ENCODE results near the gene CAPN15.

- TF ChIP-seq, protein P1, sequence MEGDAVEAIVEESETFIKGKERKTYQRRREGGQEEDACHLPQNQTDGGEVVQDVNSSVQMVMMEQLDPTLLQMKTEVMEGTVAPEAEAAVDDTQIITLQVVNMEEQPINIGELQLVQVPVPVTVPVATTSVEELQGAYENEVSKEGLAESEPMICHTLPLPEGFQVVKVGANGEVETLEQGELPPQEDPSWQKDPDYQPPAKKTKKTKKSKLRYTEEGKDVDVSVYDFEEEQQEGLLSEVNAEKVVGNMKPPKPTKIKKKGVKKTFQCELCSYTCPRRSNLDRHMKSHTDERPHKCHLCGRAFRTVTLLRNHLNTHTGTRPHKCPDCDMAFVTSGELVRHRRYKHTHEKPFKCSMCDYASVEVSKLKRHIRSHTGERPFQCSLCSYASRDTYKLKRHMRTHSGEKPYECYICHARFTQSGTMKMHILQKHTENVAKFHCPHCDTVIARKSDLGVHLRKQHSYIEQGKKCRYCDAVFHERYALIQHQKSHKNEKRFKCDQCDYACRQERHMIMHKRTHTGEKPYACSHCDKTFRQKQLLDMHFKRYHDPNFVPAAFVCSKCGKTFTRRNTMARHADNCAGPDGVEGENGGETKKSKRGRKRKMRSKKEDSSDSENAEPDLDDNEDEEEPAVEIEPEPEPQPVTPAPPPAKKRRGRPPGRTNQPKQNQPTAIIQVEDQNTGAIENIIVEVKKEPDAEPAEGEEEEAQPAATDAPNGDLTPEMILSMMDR (IDR thresholded peaks at IDR 0.05; ENCODE audit: low read depth, low read length), result no peak
- no peak for TF ChIP-seq MYC (IDR thresholded peaks at IDR 0.05; ENCODE audit: low read depth, low read length)
- no peak for TF ChIP-seq POLR2A (IDR thresholded peaks at IDR 0.05; ENCODE audit: extremely low read depth, insufficient read length)
- TF ChIP-seq, protein P2, sequence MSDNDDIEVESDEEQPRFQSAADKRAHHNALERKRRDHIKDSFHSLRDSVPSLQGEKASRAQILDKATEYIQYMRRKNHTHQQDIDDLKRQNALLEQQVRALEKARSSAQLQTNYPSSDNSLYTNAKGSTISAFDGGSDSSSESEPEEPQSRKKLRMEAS (IDR thresholded peaks at IDR 0.05; ENCODE audit: low read depth, low read length), result no peak
These were observed 64.5 kb downstream of the CAPN15 start for GRCh38 chr16:591892-592517.
